DND-41 (cell line): ENCODE data around the gene PPFIBP2.

Experiments used
- ATAC-seq: fragments of 200-7000 bp; cut with Tn5 transposase; 3 replicates; pipeline ENCODE4 v1.9.1; 2021; ENCODE audit warnings: low read depth; ENCODE audit not compliant: insufficient read depth
- DNase-seq: peaks from one replicate; pipeline ENCODE4 v3.0.0-alpha.2; 2020
- H2AFZ ChIP-seq: 2 replicates; pipeline ENCODE4 v1.6.0; 2012; ENCODE audit warnings: low read depth, low read length
- H3K27ac ChIP-seq: 2 replicates; pipeline ENCODE4 v1.5.1; 2012; ENCODE audit warnings: low read length, inconsistent platforms
- H3K27me3 ChIP-seq: fragments of 200-600 bp; sonication (generic); 2 replicates; pipeline ENCODE4 v1.6.0; 2012; ENCODE audit warnings: low read length, mild to moderate bottlenecking, inconsistent platforms; ENCODE audit not compliant: insufficient read depth, poor library complexity
- H3K36me3 ChIP-seq: 2 replicates; pipeline ENCODE4 v1.5.1; 2012; ENCODE audit warnings: low read length, inconsistent platforms; ENCODE audit not compliant: insufficient read depth
- H3K4me1 ChIP-seq: 2 replicates; pipeline ENCODE4 v1.5.1; 2012; ENCODE audit warnings: mild to moderate bottlenecking, low read length; ENCODE audit not compliant: insufficient read depth
- H3K4me2 ChIP-seq: 2 replicates; pipeline ENCODE4 v1.6.0; 2012; ENCODE audit warnings: mild to moderate bottlenecking, moderate library complexity, low read length, inconsistent platforms; ENCODE audit not compliant: insufficient read depth
- H3K4me3 ChIP-seq, 2 experiments: fragments of 200-600 bp in 1 of 2; shearing (Covaris generic) in 1 of 2; 2 replicates each; pipeline ENCODE4 v1.5.1; 2012 to 2016; ENCODE audit warnings: inconsistent platforms in 2 of 2, low read length in 2 of 2, mild to moderate bottlenecking in 2 of 2, low read depth in 1 of 2, moderate library complexity in 1 of 2
- H3K79me2 ChIP-seq: 2 replicates; pipeline ENCODE4 v1.6.0; 2012; ENCODE audit warnings: low read length, inconsistent platforms; ENCODE audit not compliant: insufficient read depth
- H3K9ac ChIP-seq: 2 replicates; pipeline ENCODE4 v1.6.0; 2012; ENCODE audit warnings: low read depth, mild to moderate bottlenecking, inconsistent platforms, low read length, moderate library complexity
- H3K9me3 ChIP-seq: 2 replicates; pipeline ENCODE4 v1.5.1; 2012; ENCODE audit warnings: low read length, moderate library complexity, mild to moderate bottlenecking, inconsistent platforms; ENCODE audit not compliant: insufficient read depth, severe bottlenecking
- H4K20me1 ChIP-seq: 2 replicates; pipeline ENCODE4 v1.6.0; 2012; ENCODE audit warnings: low read length; ENCODE audit not compliant: insufficient read depth
- CTCF ChIP-seq: IDR thresholded peaks from 2 replicates; pipeline ENCODE4 v1.5.1; 2012; ENCODE audit warnings: borderline replicate concordance, low read length, moderate library complexity, mild to moderate bottlenecking; ENCODE audit not compliant: poor library complexity, severe bottlenecking; ENCODE audit errors: extremely low read depth
- EZH2 ChIP-seq: IDR thresholded peaks from 3 replicates; pipeline ENCODE4 v1.6.1; 2012; ENCODE audit warnings: borderline replicate concordance, low read depth, mild to moderate bottlenecking, moderate library complexity, low read length, inconsistent platforms; ENCODE audit not compliant: severe bottlenecking

Gene PPFIBP2

GRCh38 chr11:7499081-7499480 is 14.7 kb upstream of the PPFIBP2 start:
- Histone ChIP-seq H4K20me1 (no peaks in the 10 kb centered on the region; the same call in 1 of the 2 replicates), H3K9ac (no peak overlapping the region)
- TF ChIP-seq CTCF (no peak), EZH2 (no peak)

GRCh38 chr11:7500251-7500650 is 13.5 kb upstream of the PPFIBP2 start:
- H3K9ac ChIP-seq, result no peak overlapping the region
- no peak for TF ChIP-seq CTCF
- no peak for TF ChIP-seq EZH2
- H3K4me1 ChIP-seq, result no peaks in the 10 kb centered on the region
- H3K4me3 ChIP-seq, result no peak overlapping the region
- no peak overlapping the region for H3K27ac ChIP-seq
- H3K9me3 ChIP-seq, result no peaks in the 10 kb centered on the region
- DNase-seq (no peak), ATAC-seq (no peak)
- H4K20me1 ChIP-seq, result no peaks in the 10 kb centered on the region
- no peak overlapping the region for H3K4me2 ChIP-seq
- H3K27me3 ChIP-seq, result peaks cover 28% of the 10 kb centered on the region
- no peak overlapping the region for H2AFZ ChIP-seq
- H3K36me3 ChIP-seq, result no peaks in the 10 kb centered on the region
- H3K79me2 ChIP-seq, result no peaks in the 10 kb centered on the region

More at GRCh38 chr11:7499081-7499480, 14.7 kb upstream of the PPFIBP2 start:
- ATAC-seq (no peak), DNase-seq (no peak)
- H3K4me3 ChIP-seq, result no peak overlapping the region
- no peak overlapping the region for H3K4me2 ChIP-seq
- H3K27ac ChIP-seq, result no peak overlapping the region
- H2AFZ ChIP-seq, result no peak overlapping the region
- no peaks in the 10 kb centered on the region for H3K79me2 ChIP-seq
- peaks cover 32% of the 10 kb centered on the region for H3K27me3 ChIP-seq
- no peaks in the 10 kb centered on the region for H3K36me3 ChIP-seq
- H3K4me1 ChIP-seq, result no peaks in the 10 kb centered on the region
- no peaks in the 10 kb centered on the region for H3K9me3 ChIP-seq

GRCh38 chr11:7501251-7501650 is 12.5 kb upstream of the PPFIBP2 start:
- no peak overlapping the region for H2AFZ ChIP-seq
- ATAC-seq (no peak), DNase-seq (no peak)
- no peaks in the 10 kb centered on the region for H3K9me3 ChIP-seq
- no peak overlapping the region for H3K4me3 ChIP-seq
- TF ChIP-seq CTCF, result no peak
- TF ChIP-seq EZH2, result no peak
- H3K4me1 ChIP-seq, result no peaks in the 10 kb centered on the region
- H3K9ac ChIP-seq, result no peak overlapping the region
- peaks cover 32% of the 10 kb centered on the region for H3K27me3 ChIP-seq
- no peak overlapping the region for H3K27ac ChIP-seq
- H4K20me1 ChIP-seq, result no peaks in the 10 kb centered on the region
- no peaks in the 10 kb centered on the region for H3K79me2 ChIP-seq
- H3K4me2 ChIP-seq, result no peak overlapping the region
- H3K36me3 ChIP-seq, result no peaks in the 10 kb centered on the region

- TF ChIP-seq EZH2 (no peak), CTCF (no peak)
- Histone ChIP-seq H3K4me3 (no peak overlapping the region), H3K9ac (no peak overlapping the region), H3K79me2 (no peaks in the 10 kb centered on the region), H3K36me3 (no peaks in the 10 kb centered on the region), H3K9me3 (no peaks in the 10 kb centered on the region), H3K27me3 (peaks cover 32% of the 10 kb centered on the region), H4K20me1 (no peaks in the 10 kb centered on the region), H2AFZ (no peak overlapping the region), H3K4me2 (no peak overlapping the region), H3K4me1 (no peaks in the 10 kb centered on the region), H3K27ac (no peak overlapping the region)
- DNase-seq (no peak), ATAC-seq (no peak)
Observed at GRCh38 chr11:7501894-7502293, 11.9 kb upstream of the PPFIBP2 start.
